Panc1 (cell line): ENCODE results near the gene NTF4.
"Not testable (repeated sequence)": the region's sequence is repeated elsewhere in the genome, so short reads cannot be mapped to it uniquely, and the experiment has no call there.

Source experiments
- CTCF ChIP-seq: fragments of 450-650 bp; IDR thresholded peaks from 2 replicates; pipeline ENCODE4 v1.5.1; 2017; ENCODE audit warnings: mild to moderate bottlenecking
- REST ChIP-seq, 2 experiments: IDR thresholded peaks; 2 replicates each; pipeline ENCODE4 v1.6.1; 2011 to 2012; ENCODE audit warnings: low read depth in 2 of 2, control low read depth in 1 of 2, low read length in 1 of 2, mild to moderate bottlenecking in 1 of 2, moderate library complexity in 1 of 2; ENCODE audit not compliant: insufficient read depth in 1 of 2
- SIN3A ChIP-seq: IDR thresholded peaks from 2 replicates; pipeline ENCODE4 v1.6.1; 2012; ENCODE audit warnings: low read depth, mild to moderate bottlenecking, low read length, moderate library complexity, borderline replicate concordance; ENCODE audit not compliant: insufficient read depth
- TCF7L2 ChIP-seq: IDR thresholded peaks from 2 replicates; pipeline ENCODE4 v1.6.1; 2011; ENCODE audit warnings: mild to moderate bottlenecking, low read depth, low read length, inconsistent platforms

- TF ChIP-seq CTCF; REST (IDR thresholded peaks at IDR 0.05; ENCODE audit: insufficient read depth in 1 of 2, low read depth in 2 of 2, low read length in 1 of 2); TCF7L2; SIN3A: not testable (repeated sequence)
Observed at GRCh38 chr19:49025088-49025487, 39.5 kb downstream of the NTF4 start.
